ENCODE results near the gene GJB5. TPM values are rescaled to one million over a fixed set of nuclear protein-coding genes. Genes with fewer than 3 reads are reported as not detected.

Gene GJB5
- polyA plus RNA-seq, 12 donors, result 0.18 to 10.8 (median 0.38) TPM; not detected in 4

GRCh38 chr1:34794001-34794789 lies 39.3 kb downstream of the GJB5 start:
- no peak for DNase-seq

GRCh38 chr1:34794790-34795180 lies 39.9 kb downstream of the GJB5 start:
- no peak for DNase-seq

- no peak for DNase-seq
Observed at GRCh38 chr1:34795916-34796315, 41.1 kb downstream of the GJB5 start.

- no peak for DNase-seq
Observed at GRCh38 chr1:34796990-34797389, 42.1 kb downstream of the GJB5 start.

- no peak for DNase-seq
Observed at GRCh38 chr1:34800214-34800613, 45.4 kb downstream of the GJB5 start.

GRCh38 chr1:34803770-34804169 lies 48.9 kb downstream of the GJB5 start:
- DNase-seq, result no peak

GRCh38 chr1:34806396-34806795 lies 51.5 kb downstream of the GJB5 start:
- no peak for DNase-seq

Other genes with a start within 250 kb of the GJB5 start
- under 1 TPM in 5 of 12 donors, not detected in 7; 0.05 to 0.77 (median 0.19) TPM for gene GJB4, start 4.7 kb downstream of the GJB5 start, polyA plus RNA-seq (ENCODE audit: insufficient read length in 12 of 12)
- gene GJB3, start 26.2 kb downstream of the GJB5 start, polyA plus RNA-seq (ENCODE audit: insufficient read length in 12 of 12), result 1 to 10 TPM in 3 of 12 donors, under 1 TPM in 2, not detected in 7; 0.14 to 7.6 (median 1.2) TPM
- gene GJA4, start 38.0 kb downstream of the GJB5 start, polyA plus RNA-seq (ENCODE audit: insufficient read length in 12 of 12), result 10 to 100 TPM in 11 of 12 donors, not detected in 1; 27.2 to 58.0 (median 32.5) TPM
- gene SMIM12, start 104.7 kb downstream of the GJB5 start, polyA plus RNA-seq (ENCODE audit: insufficient read length in 12 of 12), result 10 to 100 TPM in 11 of 12 donors, not detected in 1; 17.9 to 66.6 (median 23.5) TPM
- 1 to 10 TPM in 1 of 12 donors, under 1 TPM in 9, not detected in 2; 0.07 to 3.4 (median 0.22) TPM for gene DLGAP3, start 174.6 kb downstream of the GJB5 start, polyA plus RNA-seq (ENCODE audit: insufficient read length in 12 of 12)
- 10 to 100 TPM in 11 of 12 donors, not detected in 1; 14.8 to 26.5 (median 20.2) TPM for gene TMEM35B, start 230.3 kb downstream of the GJB5 start, polyA plus RNA-seq (ENCODE audit: insufficient read length in 12 of 12)

Measured in muscle of arm (tissue), 12 donors.